LoVo (cell line): ENCODE results near the gene PAQR8.
A peak's percentile ranks its signal among the peaks of the same experiment; 100 is the strongest.

Source experiments
- DNase-seq: peaks from one replicate; pipeline ENCODE4 v3.0.0-alpha.2; 2016; ENCODE audit warnings: low spot score

The PAQR8 gene

GRCh38 chr6:52351879-52352238 lies 10.1 kb upstream of the PAQR8 start:
- DNase-seq, result no peak

GRCh38 chr6:52352239-52353018 lies 9.5 kb upstream of the PAQR8 start:
- peak; percentile 92 for DNase-seq

- no peak for DNase-seq
These were observed 5.9 kb upstream of the PAQR8 start for GRCh38 chr6:52356017-52356416.

- no peak for DNase-seq
These were observed 2.5 kb upstream of the PAQR8 start for GRCh38 chr6:52359403-52359802.

- no peak for DNase-seq
These were observed 1.9 kb upstream of the PAQR8 start for GRCh38 chr6:52360028-52360427.

- no peak for DNase-seq
These were observed 1.1 kb upstream of the PAQR8 start for GRCh38 chr6:52360601-52361413.

- no peak for DNase-seq
These were observed 472 bp upstream of the PAQR8 start for GRCh38 chr6:52361414-52361944.

- peak; percentile 18 for DNase-seq
These were observed 684 bp downstream of the PAQR8 start for GRCh38 chr6:52362443-52363227.

- no peak for DNase-seq
These were observed 1.4 kb downstream of the PAQR8 start for GRCh38 chr6:52363228-52363867.

- DNase-seq, result no peak
These were observed 2.7 kb downstream of the PAQR8 start for GRCh38 chr6:52364480-52365166.

- DNase-seq, result no peak
These were observed 3.4 kb downstream of the PAQR8 start for GRCh38 chr6:52365317-52365716.

- DNase-seq, result no peak
These were observed 4.1 kb downstream of the PAQR8 start for GRCh38 chr6:52365866-52366540.

GRCh38 chr6:52368002-52368401 lies 6.1 kb downstream of the PAQR8 start:
- no peak for DNase-seq

- no peak for DNase-seq
These were observed 7.3 kb downstream of the PAQR8 start for GRCh38 chr6:52369234-52369633.

- no peak for DNase-seq
These were observed 9.8 kb downstream of the PAQR8 start for GRCh38 chr6:52371656-52372191.

GRCh38 chr6:52373151-52373690 lies 11.3 kb downstream of the PAQR8 start:
- DNase-seq, result no peak

GRCh38 chr6:52374247-52374646 lies 12.3 kb downstream of the PAQR8 start:
- DNase-seq, result no peak

- no peak for DNase-seq
These were observed 14.0 kb downstream of the PAQR8 start for GRCh38 chr6:52375780-52376556.

- no peak for DNase-seq
These were observed 14.8 kb downstream of the PAQR8 start for GRCh38 chr6:52376763-52377162.
